RPMI7951 (cell line): Measurements from ENCODE around the gene PLEKHG7. TPM values are rescaled to one million over a fixed set of nuclear protein-coding genes. Genes with fewer than 3 reads are reported as not detected.

Experiments used
- DNase-seq: peaks from one replicate; pipeline ENCODE4 v3.0.0-alpha.2; 2012; ENCODE audit warnings: low read depth
- total RNA-seq: library from RNA; depleted of rRNA; stranded (reverse); fragments of >200 nt; shearing (Covaris generic); gene quantifications from 2 replicates; pipeline ENCODE4 v1.2.3, GENCODE V29; 2014

Gene PLEKHG7
- total RNA-seq, 1 experiment from 2014 or later, result not detected

DNA sequence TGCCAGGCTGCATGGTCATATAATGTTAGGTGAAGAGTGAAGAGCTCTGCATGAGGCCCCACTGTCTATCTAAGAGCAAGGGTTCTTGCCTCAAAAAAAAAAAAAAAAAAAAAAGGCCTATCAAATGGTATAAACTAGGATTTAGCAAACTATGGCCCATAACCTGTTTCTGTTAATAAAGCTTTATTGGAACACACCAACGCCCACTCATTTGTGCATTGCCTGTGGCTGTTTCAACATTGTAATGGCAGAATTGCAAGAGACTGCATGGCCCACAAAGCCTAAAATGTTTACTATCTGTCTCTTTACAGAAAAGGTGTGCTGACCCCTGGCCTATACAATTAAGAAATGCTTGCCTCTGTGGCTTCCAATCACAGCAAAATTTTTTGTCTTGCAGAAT lies 12.8 kb downstream of the PLEKHG7 start:
- no peak for DNase-seq

DNA sequence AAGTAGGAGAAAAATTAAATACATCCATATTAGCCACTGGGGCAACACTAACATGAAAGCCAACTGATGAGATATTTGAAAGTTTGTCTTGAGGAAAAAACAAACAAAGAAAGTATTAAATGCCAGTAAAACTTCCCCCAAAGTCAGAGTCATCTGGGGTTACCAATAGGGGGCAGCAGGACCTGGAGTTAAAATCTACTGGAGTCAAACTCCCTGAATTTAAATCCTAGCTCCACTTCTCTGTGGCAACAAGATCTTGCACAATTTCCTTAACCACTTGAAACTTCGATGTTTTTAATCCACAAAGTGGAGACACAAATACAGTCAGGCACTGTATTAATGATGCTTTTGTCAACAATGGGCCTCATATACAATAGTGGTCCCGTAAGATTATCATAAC lies 14.4 kb downstream of the PLEKHG7 start:
- peak; percentile 34 for DNase-seq

DNA sequence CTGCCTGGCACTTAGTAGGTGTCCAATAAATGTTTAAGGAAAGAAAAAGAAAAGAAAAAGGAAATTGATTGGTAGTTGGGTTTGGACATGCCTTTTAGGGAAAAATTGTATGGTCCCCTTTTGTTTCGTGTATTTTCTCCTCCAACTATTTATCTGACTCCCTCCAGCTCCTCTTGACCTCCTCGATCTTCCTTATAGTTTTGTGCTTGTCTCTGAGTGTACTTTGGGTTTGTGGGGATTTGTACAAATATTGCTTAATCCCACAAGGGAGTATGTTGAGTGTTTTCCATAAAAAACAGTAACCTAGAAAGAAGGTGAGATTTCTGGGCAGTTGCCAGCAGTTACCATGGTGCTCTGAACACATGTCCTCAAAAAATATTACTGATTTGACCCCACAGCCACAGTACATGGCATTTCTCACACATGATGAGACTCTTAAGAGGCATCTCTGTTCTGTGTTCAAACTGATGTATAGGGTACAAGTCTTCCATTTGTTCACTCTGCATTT lies 15.7 kb downstream of the PLEKHG7 start:
- DNase-seq, result no peak

DNA sequence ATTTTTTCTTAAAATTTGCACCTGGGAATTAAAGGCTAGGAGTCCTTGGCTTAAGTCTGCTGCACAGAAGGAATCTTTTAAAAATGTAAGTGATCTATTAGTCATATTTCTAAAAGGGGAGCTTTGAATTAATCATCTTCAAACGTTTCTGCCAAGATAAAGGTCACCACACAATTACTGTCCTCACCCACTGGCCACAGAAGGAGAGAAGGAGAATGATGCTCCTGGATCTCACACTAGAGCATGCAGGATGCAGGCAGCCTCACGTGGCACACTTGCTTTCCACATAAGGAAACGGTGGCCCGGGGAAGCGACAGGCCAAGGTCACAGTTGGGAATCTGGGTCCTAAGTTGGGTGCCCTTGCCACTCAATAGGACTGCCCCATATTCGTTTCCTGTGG lies 16.9 kb downstream of the PLEKHG7 start:
- DNase-seq, result peak; percentile 17

DNA sequence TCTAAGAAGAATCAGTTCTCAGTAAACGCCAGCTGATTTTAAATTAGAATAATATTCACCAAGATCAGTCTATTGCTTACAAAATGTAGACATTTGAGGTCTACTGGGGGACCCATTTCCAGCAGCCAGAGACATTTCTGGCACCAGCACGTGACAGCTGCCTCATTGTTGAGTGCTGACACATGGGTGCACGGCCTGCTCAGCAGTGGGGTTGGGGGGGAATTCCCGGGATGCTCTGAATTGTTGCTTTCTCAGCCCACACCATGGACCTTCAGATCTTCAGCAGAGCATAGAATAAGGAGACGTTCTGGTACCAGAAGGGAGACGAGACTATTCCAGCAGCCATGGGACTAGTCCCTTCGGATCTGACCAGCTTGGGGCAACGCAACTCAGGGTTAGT lies 18.3 kb downstream of the PLEKHG7 start:
- DNase-seq, result no peak

DNA sequence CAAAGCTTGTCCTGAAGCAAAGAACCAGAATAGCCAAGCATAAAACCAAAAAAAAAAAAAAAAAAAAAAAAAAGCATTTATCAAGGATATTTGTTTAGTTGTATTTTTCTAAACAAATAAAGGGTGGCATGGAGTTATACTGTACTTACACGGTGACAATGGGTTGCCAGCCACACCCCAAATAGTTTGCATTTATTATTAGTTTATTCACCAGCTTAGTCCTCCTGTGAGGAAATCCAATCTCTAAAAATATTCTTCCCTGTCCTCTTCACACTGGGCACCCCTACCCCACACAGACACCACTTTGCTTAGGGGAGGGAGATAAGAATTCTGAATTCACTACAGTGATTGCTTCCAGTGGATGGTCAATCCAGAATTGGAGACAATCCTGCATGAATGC lies 18.9 kb downstream of the PLEKHG7 start:
- DNase-seq, result no peak

DNA sequence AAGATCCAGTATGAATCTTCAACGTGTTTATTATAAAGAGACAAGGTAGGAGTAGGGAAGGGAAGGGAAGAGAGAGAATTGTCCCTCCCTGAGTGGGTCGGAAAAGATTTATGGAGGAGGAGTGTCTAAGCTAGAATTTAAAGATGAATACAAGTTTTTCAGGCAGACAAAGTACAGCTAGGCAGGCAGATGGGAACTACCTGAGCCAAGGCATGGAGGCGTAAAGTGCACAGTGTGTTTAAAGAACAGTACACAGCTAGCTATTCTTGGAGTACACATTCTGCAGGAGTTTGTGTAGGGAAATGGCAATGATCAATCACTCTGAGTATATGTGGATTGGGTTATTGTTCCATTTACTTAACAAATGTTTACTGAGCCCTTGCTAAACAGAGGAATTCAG lies 20.1 kb downstream of the PLEKHG7 start:
- DNase-seq, result no peak

DNA sequence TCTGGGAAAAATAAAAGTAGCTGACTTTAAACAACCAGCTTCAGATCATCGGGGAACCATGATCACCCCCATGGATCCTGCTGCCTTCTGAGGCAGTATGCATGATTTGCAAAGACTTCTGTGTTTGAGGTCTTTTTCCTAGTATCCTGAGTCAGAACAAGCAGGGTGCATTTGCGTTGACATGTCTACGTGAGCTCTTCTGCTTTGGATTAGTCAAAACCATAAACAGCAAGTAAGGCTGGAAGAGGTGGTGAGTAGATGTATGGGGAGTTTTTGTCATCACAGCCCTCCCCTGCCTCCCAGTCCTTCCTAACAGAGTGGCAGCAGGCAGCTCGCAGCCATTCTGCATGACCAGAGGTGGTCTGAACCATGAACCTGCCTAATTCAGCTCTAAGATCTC lies 24.1 kb downstream of the PLEKHG7 start:
- no peak for DNase-seq

DNA sequence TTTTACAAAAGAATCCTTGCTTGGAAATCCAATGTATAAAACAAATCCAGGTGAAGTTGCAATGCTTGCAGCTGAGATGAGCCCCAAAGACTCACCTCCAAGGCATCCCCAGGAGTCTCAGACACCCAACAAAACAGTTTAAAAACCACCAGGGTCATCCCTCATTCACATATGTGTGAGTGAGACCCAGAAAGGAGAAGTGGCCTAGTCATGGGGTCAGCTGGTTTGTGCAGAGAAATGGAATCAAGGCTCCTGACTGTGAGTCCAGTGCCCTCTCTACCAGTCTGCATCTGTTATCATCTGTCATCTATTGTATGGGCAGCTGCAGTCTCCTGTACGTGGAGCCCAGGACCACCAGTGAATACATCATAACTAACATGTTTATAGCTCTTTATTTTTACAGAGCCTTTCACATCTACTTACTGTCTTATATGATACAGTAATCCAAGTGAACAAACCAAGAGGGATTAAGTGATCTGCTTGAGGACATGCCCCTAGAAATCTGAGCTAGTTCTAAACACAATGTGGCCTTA lies 27.1 kb downstream of the PLEKHG7 start:
- no peak for DNase-seq

DNA sequence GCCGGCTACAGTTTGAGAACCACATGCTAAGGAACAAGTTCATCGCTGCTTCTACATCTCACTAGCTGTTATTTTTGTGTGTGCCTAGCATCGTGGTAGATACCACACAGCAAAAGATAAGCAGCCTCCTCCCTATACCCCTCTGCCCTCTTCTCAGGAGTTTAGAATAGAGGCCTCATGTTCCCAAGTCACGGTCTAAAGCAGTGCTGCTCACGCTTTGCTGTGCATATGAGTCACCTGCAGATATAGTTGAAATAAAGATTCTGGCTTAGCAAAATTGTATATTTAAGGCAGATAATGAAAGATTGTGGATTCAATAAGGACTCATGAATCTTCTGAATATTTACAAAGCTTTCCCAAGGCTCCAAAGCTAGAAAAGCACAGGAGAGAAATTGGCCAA lies 28.0 kb downstream of the PLEKHG7 start:
- DNase-seq, result no peak

DNA sequence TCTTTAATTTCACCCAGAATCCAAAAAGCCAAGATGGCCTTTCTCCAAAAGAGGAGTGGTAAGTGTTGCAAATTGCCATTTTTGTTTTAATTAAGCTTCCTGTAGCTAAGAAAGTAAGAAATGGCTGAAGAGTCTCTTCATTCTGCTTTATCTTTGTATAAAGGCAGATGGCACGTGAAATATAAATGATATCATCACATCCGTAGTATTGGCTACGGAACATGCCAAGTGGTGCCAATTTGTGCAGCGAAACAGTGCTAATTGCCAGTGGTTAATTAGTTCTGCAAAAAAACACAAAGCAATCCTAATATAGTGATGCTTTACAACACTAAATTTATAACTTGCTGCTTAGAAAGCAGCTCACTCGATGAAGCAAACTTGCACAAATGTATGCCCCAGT lies 29.4 kb downstream of the PLEKHG7 start:
- DNase-seq, result no peak

DNA sequence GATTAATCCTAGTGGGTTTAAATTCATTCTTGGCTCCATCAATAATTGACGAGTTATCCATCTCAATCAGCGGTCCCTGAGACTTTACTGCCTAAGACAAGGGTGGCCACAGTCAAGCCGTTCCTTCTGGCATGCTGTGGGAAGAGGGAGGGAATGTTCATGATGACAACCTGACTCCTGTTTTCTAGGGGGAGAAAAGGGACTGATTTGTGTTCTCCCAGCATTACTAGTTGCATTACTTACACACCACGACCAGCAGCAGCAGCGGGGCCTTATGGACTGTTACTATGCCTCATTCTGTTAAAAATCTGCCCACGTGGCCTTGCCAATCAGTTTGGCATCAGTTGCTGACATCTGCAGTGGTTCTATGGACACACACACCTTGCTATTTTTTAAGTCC lies 29.9 kb downstream of the PLEKHG7 start:
- DNase-seq, result no peak

DNA sequence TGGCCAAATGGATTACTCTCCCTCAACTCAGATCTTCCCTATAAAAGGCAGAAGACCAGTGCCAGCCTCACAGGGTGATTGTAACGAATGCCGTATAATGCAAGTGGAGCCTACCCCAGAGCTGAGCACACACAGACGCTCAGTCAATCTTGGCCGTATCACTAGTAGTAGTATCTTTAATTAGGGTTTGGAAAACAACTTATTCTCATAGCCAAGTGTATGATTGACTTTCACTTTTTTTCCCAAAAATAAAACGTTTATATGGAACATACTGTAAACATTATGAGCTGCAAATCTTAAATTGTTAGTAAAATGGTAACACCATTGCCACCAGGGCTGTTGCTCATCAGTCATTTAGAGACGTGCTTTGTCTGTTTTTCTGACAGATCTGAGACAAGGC lies 30.4 kb downstream of the PLEKHG7 start:
- DNase-seq, result no peak

DNA sequence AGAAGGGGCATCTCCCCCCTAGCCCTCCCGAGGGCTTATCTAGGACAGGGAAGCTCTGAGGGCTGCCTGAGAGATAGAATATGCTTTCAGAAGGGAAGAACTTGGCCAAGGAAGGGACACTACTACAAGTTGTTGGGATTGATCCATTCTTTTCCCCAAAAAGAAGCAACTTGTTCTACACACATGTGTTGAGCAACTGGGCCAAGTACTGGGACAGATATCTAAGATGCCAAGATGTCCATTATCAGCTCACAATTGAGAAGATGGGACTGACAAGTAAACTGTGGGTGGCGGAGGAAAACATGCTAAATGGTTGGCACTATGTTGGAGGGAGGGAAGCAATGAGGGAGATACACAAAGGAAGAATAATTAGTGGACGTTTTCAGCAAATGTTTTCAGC lies 30.9 kb downstream of the PLEKHG7 start:
- no peak for DNase-seq

DNA sequence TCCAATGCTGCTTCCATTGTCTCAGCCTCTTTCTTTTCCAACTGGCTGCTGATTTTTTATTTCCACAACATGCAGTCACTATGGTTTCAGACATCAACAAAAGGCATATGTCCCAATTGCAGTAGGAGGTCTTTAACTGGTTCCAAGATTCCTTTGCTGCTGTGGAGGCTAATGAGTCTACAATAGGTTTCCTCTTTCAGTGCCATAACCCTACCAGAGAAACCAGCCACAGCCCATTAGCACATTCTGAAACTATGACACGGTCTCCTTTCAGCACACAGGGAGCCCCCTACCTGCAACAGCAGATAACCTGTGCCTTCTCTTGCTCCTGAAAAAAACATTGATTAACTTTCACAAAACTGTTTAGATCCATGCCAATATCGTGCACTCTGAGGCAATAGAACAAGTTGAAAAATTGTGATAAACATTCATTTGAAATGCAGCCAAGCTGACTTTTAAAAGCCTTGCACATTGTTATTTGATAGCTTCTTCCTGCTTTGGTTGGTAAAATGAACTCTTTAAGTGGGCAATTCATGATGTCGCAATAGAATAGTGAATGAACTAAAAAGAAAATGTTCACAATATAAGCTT lies 32.4 kb downstream of the PLEKHG7 start:
- peak; percentile 75 for DNase-seq

DNA sequence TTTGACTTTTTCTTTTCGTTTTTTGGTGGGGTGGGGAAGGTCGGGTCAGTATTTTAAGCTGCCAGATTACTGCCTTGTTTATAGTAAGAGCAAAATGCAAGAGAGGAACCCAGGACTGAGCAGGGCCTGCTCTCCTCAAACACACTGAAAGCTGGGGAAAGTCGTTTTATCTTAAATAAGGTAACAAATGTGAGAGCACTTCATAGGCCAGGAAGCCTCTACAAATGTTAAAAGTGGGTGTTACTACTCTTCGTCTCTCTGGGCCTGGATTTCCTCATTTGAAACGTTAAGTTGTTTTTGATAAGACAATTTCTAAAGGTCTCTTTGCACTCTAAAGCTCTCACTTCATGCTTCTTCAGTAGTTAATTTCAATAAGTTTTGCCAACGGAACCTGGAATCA lies 33.8 kb downstream of the PLEKHG7 start:
- DNase-seq, result no peak

DNA sequence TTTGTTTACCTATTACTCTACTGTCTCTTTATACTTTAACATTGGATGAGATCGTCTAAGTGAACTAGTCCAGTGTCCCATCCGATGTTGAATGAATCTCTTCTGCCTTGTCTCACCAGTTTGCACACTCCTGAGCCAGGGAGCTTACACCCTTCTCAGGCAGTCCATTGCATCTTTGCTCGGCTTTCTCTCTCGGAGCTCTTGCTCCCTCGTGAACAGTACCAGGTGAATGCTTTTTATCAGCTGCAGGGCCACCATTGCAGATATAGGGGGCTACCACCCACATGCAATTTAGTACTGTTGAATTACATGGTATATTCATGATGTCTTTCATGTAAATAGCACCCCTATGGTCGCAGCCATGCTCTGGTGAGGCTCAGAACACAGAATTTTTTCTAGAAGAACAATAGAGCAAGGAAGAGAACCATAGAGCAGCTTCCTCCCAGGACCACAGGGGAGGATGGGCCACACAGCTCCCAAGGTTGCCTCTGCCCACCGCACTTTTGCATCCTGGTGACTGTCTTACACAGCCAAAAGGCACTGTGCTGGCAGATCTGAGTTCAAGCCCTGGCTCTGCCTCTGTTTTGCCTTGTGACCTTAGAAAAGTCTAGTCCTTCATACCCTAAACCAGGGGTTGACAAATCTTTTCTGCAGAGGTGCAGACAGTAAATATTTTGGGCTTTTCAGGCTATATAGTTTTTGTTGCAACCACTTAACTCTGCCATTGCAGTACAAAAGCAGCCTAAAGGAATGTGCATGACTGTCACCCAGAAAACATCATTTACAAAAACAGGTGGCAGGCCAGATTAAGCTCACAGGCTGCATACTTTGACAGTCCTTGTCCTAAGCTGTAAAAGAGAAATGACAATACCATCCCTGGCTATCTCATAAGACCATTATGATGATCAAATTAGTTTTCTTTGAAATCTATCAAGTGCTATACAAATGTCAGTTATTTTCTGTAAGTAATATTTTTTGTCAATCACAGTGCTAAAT lies 35.4 kb downstream of the PLEKHG7 start:
- DNase-seq, result no peak

DNA sequence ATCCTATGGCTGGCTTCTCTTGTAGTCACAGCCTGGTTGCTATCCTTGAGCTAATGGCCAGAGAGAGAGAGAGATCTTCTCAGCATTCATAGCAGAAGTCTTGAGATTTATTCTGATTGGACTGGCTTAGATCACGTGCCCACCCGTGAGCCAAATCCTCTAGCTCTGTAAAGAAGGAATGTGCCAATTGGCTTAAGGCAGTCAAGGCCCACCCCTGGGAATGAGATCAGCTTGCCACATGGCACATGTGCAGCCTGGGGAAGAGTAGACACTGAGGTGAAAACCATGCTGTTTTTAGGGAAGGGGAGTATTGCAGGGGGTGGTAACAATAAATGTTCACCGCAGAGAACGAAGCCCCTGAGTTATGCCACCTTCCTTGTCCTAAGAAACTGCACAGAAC lies 36.3 kb downstream of the PLEKHG7 start:
- DNase-seq, result peak; percentile 34

DNA sequence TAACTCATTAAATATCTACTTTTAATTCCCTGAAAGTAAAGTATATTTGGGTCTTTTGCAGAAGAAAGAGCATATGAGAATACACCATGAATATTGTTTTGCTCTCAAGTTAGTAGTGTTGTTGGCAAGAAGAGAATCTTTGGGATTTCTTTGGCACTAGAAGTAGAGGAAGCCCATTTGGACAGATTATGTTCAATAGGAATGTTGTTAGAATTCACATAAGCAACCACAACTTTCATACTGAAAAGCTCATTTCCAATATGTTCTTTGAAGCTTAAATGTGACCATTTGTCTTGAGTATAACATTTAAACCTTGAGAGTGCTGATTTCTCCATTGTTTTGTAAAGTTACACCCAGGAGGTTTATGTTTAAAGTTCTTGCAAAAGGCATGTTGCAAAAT lies 37.6 kb downstream of the PLEKHG7 start:
- DNase-seq, result no peak

DNA sequence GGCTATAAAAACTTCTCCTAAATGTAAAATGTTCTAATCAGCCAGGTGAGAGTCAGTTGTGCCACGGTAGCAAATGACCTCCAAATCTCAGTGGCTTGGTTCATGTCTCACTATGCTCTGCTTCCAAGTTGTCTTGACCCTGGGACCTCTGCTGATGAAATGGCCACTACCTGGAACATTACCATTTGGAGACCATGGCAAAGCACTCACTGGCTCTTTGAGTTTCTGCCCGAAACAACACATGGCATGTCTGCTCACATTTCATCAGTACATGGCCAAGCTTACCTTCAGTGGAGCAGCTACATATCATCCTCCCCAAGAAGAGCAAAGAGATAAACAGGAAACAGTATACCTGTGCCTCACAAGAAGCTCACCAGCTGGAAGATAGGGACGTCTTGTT lies 40.2 kb downstream of the PLEKHG7 start:
- no peak for DNase-seq

DNA sequence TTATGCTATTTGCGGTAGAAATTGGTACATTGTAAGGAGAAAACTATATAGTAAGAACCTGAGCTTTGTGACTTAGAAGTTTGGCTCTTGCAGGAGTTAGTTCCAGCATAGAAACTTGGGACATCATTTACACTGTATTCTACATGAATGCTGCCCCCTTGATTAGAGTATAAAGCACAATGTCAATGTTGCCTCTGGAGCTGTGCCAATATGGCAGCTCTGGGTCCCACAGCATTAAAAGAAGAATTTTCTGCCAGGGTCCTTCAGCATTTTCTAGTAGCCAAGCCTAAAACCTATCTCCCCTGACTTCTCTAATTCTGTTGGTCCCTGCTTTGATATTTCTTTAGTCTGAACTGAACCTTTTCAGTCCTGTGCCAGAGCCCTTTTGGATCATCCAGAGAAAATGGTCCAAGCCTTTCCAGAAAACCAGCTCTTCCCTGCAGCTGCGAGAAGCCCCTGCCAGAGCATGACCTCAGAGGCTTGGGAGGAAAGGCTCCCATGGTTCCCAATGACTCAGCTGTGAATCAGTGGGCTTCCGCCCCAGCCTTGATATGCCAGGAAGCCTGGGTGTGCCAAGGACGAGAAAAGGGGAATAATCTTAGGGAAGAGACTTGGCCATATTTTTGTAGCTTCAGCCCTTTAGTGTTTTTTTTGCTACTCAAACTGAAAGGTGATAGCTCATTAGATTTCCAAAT lies 43.2 kb downstream of the PLEKHG7 start:
- DNase-seq, result peak; percentile 94

DNA sequence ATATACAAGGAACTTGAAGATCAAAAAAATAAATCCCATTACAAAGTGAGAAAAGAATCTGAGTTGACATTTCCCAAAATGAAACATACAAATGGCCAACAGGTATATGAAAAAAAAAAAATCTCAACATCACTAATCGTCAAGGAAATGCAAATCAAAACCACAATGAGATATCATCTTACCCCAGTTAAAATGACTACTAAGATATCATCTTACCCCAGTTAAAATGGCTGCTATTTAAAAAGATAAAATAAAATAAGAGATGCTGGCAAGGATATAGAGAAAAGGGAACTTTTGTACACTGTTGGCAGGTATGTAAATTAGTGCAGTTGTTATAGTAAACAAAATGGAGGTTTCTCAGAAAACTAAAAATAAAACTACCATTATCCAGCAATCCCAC lies 44.4 kb downstream of the PLEKHG7 start:
- no peak for DNase-seq
